Pericardium fibroblast (primary cell): ENCODE measurements around the gene FYTTD1. TPM values are rescaled to one million over a fixed set of nuclear protein-coding genes. Genes with fewer than 3 reads are reported as not detected.

ENCODE experiments used
- total RNA-seq: library from RNA; depleted of rRNA; stranded (reverse); fragments of >200 nt; gene quantifications from 2 replicates; pipeline ENCODE4 v1.2.3, GENCODE V29; 2015

The FYTTD1 gene, protein sequence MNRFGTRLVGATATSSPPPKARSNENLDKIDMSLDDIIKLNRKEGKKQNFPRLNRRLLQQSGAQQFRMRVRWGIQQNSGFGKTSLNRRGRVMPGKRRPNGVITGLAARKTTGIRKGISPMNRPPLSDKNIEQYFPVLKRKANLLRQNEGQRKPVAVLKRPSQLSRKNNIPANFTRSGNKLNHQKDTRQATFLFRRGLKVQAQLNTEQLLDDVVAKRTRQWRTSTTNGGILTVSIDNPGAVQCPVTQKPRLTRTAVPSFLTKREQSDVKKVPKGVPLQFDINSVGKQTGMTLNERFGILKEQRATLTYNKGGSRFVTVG
- total RNA-seq, result 19.9 and 27.5 TPM in 2 replicates

DNA sequence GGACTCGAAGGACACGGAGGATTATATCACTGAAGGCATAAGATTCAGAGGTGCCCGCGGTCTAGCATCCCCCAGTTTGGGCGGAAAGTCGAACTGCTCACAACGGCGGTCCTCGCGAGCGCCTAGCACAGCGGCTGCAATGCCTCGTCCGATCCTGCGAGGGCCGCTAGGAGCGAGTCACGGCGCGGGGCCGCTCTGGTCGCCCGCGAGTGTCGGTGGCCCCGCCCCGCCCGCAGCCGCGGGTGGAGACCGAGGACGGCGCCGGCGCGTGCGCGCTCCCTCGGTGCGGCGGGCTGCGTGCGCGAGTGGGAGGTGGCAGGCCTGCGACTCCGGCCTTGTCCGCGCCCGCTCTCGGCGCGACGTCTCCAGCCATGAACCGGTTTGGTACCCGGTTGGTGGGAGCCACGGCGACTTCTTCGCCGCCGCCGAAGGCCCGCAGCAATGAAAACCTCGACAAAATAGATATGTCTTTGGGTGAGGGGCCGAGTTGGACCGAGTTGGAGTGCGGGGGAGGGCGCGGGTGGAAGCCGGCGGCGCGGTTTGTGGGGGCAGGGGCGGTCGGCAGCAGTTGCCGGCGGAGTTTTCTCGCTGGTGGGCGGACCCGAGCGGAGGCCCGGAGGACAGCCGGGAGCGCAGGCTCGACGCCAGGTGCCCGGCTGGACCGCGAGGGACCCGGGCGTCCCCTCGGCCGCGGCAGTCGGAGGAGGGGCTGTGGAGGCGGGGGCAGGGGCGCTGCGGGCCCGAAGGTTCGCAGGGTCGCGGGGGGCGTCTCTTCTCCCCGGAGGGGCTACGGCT, at the start of gene FYTTD1:
Gene FYTTD1 (plus strand): TSS at position 283 of the 795 bp plus-strand sequence. CDS start 89 bp downstream, at position 372.

DNA sequence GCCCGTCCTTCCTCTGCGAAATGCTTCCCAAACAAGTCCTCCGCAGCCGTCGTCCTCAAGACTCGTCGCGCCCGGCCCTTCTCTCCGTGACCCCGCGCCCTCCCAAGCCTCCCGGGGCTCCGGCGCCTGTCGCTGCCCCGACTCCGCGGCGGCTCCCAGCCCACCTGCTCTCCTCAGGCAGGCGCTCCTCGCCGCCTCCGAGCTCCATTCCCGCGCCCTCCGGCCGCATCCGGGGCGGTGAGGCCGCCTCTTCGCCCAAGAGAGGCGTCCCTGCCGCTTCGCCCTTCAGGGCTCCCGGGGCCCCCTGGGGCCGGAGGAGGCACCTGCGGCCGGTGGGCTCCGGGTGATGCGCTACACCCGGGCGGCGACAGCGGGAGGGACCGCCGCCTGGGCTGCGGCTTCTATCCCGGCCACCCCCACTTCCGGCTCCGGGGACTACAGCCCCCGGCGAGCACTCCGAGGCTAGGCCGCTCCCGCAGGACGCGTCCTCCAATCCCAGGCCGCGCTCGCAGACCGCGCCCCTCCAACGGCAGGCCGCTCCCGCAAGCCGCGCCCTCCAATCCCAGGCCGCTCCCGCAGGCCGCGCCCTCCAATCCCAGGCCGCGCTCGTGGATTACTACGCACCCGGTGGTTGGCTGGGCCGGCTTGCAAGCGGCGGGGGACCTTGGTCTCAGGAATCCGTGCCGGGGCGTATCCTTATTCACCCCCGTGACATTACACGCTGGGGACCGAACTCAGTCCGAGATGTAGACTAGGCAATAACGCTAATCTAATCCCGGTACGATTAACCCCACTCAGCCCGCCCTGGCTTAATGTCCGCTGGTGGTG, 13.0 kb upstream of the FYTTD1 start, which contains the start of gene RUBCN:
Gene RUBCN (minus strand): TSS at position 414 of the 828 bp plus-strand sequence. CDS start 185 bp downstream, at position 229.

DNA sequence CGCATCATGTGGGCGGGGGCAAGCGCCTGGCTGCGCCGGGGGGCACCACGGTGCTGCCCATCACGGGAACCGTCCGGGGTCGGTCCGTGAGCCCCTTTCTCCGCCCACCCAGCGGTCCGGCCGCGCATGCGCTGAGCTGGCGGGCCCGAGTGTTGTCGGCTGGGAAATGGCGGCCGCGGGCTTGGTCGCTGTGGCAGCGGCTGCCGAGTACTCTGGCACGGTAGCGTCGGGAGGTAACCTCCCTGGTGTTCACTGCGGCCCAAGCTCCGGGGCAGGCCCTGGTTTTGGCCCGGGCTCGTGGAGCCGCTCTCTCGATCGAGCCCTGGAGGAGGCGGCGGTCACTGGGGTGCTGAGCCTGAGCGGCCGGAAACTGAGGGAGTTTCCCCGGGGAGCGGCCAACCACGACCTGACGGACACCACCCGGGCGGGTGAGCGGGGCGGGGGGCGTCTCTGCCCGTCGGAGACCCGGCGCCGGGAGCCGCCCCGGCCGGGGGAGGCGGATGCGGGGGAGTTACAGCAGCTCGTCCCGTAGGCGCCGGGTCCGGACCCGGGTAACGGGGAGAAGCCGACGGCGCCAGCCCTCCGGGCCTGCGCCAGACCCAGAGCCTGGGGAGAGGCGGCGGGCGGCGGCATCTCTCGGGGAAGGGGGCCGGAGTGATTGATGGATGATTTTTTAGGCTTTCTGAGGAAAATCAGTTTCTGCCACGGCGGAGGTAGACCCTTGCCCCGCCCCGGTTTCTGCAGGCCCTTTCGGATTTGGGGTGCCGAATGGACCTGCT, 41.6 kb downstream of the FYTTD1 start, which contains the start of gene LRCH3:
Gene LRCH3 (plus strand): TSS at position 142 of the 779 bp plus-strand sequence. CDS start 25 bp downstream, at position 167.

Other genes starting within 250 kb of the FYTTD1 start
- 3.0 and 3.4 TPM in 2 replicates for gene BDH1, start 193.9 kb upstream of the FYTTD1 start, total RNA-seq
- gene RUBCN, start 13.0 kb upstream of the FYTTD1 start, total RNA-seq, result 7.3 and 10.7 TPM in 2 replicates
- gene LRCH3, start 41.4 kb downstream of the FYTTD1 start, total RNA-seq, result 16.0 and 18.8 TPM in 2 replicates
- 777 and 1,023 TPM in 2 replicates for gene RPL35A, start 200.3 kb downstream of the FYTTD1 start, total RNA-seq
- gene LMLN, start 210.3 kb downstream of the FYTTD1 start, total RNA-seq, result 3.1 and 9.2 TPM in 2 replicates